Right cardiac atrium (tissue), 5 donors: ENCODE measurements around the gene IRS2. TPM values are rescaled to one million over a fixed set of nuclear protein-coding genes. Genes with fewer than 3 reads are reported as not detected.

Source experiments
- ATAC-seq, 2 donors: fragments of 200-7000 bp; cut with Tn5 transposase; one replicate each; pipeline versions ENCODE4 v1.8.0 to v1.9.1; 2020; ENCODE audit warnings: moderate library complexity in 2 of 2, mild to moderate bottlenecking in 1 of 2
- DNase-seq, 3 donors: peaks; one replicate each; pipeline ENCODE4 v3.0.0-alpha.2; 2020
- H3K27ac ChIP-seq: one replicate; pipeline ENCODE4 v1.5.1; 2013; ENCODE audit warnings: mild to moderate bottlenecking, low read length, control low read depth, moderate library complexity
- H3K27me3 ChIP-seq: one replicate; pipeline ENCODE4 v1.6.1; 2013; ENCODE audit not compliant: control insufficient read depth, insufficient read depth
- H3K4me1 ChIP-seq: one replicate; pipeline ENCODE4 v1.6.1; 2013; ENCODE audit warnings: low read length; ENCODE audit not compliant: control insufficient read depth, insufficient read depth
- H3K4me3 ChIP-seq: one replicate; pipeline ENCODE4 v1.5.1; 2013; ENCODE audit warnings: low read length, control low read depth
- H3K9me3 ChIP-seq: one replicate; pipeline ENCODE4 v1.6.1; 2013; ENCODE audit warnings: low read length; ENCODE audit not compliant: control insufficient read depth
- WGBS: extraction: QIAGEN DNeasy Blood & Tissue Kit; methylation state at CpG from one replicate; pipeline ENCODE4 v1.1.7; 2013; 5-methylcytosine and 5-hydroxymethylcytosine counted together
- intact Hi-C, 4 donors: fragments of 100-400 bp; cut with DNase I; formaldehyde crosslinking; loops; one replicate each; pipeline versions ENCODE4 v1.11.0 to v1.14.0; 2022 to 2023
- polyA plus RNA-seq: library from polyadenylated mRNA; stranded (reverse); fragments of 200-250 nt; gene quantifications from one replicate; pipeline ENCODE4 v1.2.3, GENCODE V29; 2013
- total RNA-seq, 4 donors: library from RNA; stranded (reverse); fragmentation: NEBNext Ultra II Directional; extraction: Animal tissue kit (Norgen Biotek cat#: 25700); gene quantifications; one replicate each; pipeline ENCODE4 v1.2.1, GENCODE V29; 2021
- donor health status: healthy with polysubstance abuse.
- donor health status: DM: no; HTN: yes; CAD: no.
- donor health status: DM: no; HTN: no; CAD: no.
- donor health status: DM: no; HTN: yes; CAD: no; lungs with severe emphysema.
- donor health status: DM: yes; HTN: yes; CAD: no.

IRS2 gene
- total and polyA plus RNA-seq, 5 donors, result 7.4 to 28.4 (median 14.6) TPM

DNA sequence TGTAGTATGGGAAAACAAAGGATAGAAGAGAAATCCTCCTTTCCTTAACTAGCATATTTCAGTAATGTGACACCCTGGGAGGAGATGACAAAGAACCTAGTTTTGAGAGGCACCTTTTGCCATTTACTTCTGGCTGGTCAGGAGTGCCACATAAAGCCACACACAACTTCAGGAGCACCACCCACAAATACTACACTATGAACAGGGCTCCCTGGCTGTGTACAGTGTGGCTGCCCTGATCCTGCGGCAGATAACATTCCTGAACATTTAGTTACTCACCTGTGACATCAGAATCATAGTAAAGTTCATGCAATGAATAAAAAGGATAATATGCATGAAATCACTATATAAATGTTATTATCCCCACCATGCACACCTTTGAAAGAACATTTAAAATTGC is 17.4 kb upstream of the IRS2 start:
- 94% methylated on average over 1 of the region's 1 CpG for WGBS
- no peak overlapping the region for H3K4me3 ChIP-seq
- no peak for ATAC-seq
- no peaks in the 10 kb centered on the region for H3K9me3 ChIP-seq
- DNase-seq, result no peak
- no peaks in the 10 kb centered on the region for H3K4me1 ChIP-seq
- H3K27me3 ChIP-seq, result no peaks in the 10 kb centered on the region
- intact Hi-C loops, result no loop called here
- no peak overlapping the region for H3K27ac ChIP-seq

DNA sequence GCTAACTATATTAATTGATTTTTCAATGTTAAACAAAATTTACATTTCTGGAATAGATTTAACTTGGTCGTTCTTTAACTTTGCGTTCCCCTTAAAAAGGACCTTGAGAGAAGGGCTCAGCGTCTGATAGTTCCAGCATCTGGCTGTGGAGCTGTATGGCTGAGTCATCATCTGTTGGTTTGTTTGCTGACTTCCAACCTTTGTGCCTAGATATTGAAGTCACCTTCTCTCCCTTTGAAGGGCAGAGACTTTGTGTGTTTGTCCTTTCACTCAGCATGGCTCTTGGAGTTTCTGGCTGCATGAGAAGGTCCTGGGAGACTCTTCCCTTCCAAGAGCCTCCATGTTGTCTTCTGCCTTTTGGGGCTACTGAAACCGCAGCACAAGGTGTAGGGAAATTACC is 16.6 kb upstream of the IRS2 start:
- intact Hi-C loops, result no loop called here
- no peaks in the 10 kb centered on the region for H3K27me3 ChIP-seq

DNA sequence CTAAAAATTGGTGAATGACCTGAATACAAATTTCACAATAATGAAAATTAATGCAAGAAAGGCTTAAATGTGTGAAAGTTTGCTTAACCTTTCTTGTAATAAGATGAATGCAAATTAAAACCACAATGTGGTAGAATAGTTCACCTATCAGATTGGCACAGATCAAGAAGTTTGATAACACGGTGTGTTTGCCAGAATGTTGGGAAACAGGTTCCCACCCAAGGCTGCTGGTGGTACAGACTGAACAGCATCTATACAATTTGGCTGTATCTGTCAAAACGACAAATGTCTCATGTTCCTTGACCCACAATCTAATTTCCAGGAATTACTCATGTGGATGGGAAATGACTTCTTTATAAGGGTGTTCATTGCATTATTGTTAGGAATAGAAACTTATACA is 8.6 kb upstream of the IRS2 start:
- intact Hi-C loops, result no loop called here
- Histone ChIP-seq H3K4me3 (no peak overlapping the region), H3K4me1 (peaks cover 2% of the 10 kb centered on the region), H3K9me3 (no peaks in the 10 kb centered on the region), H3K27ac (no peak overlapping the region), H3K27me3 (no peaks in the 10 kb centered on the region)
- DNase-seq (no peak), ATAC-seq (no peak)
- 40% methylated on average over 2 of the region's 2 CpGs for WGBS

More for the DNA sequence above, 16.6 kb upstream of the IRS2 start:
- Histone ChIP-seq H3K4me1 (no peaks in the 10 kb centered on the region), H3K4me3 (no peak overlapping the region), H3K27ac (no peak overlapping the region), H3K9me3 (no peaks in the 10 kb centered on the region)
- 91% methylated on average over 4 of the region's 4 CpGs for WGBS
- DNase-seq (no peak), ATAC-seq (no peak)

DNA sequence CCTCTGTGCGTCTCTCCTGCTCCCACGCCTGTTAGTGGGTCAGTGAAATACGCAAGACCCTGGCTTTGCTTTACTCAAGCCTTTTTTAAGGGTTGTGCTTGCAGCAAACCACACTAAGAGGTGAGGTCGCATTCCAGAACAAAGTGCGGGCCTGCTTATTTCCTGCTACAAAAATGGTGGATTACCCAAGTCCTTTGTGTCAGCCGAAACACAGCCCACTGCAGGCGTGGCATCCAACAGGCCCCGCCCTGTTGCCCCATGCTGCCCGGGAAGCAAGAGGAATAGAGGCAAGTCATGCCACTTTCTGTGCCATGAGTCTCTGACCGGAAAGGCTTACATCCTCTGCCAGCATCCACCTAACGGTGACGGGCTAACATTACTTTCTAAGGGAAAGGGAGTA is 7.7 kb upstream of the IRS2 start:
- ATAC-seq (no peak), DNase-seq (peak in 1 of 3 donors; percentile 49)
- Histone ChIP-seq H3K4me3 (no peak overlapping the region), H3K27me3 (no peaks in the 10 kb centered on the region), H3K4me1 (peaks cover 2% of the 10 kb centered on the region), H3K27ac (no peak overlapping the region), H3K9me3 (no peaks in the 10 kb centered on the region)
- intact Hi-C loops, result no loop called here
- WGBS, result 88% methylated on average over 12 of the region's 12 CpGs

DNA sequence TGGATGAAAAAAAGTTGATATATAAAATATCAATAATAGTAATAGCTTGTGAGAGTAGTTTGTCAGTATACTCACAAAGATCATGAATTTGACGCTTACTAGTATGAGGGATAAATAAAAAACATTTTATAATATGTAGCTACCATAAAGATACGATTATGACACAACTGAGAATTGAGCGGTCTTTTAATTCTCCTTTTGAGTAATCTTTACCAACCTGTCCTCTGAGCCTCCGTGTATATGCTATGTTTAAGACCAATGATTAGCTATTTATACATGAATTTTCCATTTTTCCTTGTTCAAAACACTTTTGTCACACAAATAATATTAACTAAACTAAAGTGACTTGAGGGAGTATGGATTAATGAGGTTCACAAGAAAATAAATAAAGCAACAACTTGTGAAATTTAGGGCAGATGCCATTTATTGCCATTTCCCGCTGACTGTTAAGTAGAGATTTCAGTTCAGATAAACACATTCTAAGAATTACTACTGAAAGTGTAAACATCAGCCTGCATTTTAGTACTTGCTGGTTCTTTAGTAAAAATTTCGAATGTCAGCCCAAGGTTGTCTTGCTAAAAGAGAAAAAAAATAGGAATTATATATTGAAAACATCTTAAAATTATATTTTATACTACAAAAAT is 6.2 kb upstream of the IRS2 start:
- Histone ChIP-seq H3K4me3 (no peak overlapping the region), H3K9me3 (no peaks in the 10 kb centered on the region), H3K4me1 (peaks cover 2% of the 10 kb centered on the region), H3K27ac (no peak overlapping the region), H3K27me3 (no peaks in the 10 kb centered on the region)
- intact Hi-C loops, result no loop called here
- 89% methylated on average over 6 of the region's 6 CpGs for WGBS
- ATAC-seq (no peak), DNase-seq (no peak)

DNA sequence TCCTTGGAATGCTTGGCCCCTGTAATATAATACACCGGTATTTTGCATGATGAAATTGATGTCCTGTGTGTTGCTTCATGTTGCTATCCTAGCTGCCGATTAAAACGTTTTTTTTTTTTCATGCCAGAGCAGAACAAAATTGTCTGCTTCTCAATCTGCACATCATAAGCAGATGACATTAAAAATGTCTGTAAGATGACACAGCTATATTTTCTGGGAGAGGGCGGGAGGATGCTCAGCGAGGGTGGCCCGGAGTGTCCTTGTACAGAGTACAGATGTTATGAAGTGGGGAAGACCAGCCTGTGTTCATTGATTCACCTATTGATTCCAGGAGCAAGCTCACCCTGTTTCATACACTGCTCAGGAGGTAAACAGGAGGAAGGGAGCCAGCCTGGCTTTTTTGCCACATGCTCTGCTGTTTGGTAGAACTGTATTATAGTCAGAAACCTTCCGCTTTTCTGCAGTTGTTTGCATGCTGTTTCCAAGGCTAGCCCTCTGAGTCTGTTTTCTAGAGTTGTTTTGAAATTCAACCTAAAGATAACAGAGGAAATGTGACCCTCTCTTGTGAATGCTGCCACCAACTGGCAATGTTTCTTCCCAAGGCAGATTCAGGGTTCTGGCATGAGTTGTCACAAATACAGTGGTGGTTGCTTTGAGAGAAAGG is 4.7 kb upstream of the IRS2 start:
- Histone ChIP-seq H3K27ac (no peak overlapping the region), H3K4me1 (peaks cover 2% of the 10 kb centered on the region), H3K4me3 (no peak overlapping the region), H3K27me3 (no peaks in the 10 kb centered on the region), H3K9me3 (no peaks in the 10 kb centered on the region)
- WGBS, result 44% methylated on average over 7 of the region's 7 CpGs
- ATAC-seq, result no peak
- DNase-seq, result peak in 1 of 3 donors; percentile 50
- intact Hi-C loops, result no loop called here

DNA sequence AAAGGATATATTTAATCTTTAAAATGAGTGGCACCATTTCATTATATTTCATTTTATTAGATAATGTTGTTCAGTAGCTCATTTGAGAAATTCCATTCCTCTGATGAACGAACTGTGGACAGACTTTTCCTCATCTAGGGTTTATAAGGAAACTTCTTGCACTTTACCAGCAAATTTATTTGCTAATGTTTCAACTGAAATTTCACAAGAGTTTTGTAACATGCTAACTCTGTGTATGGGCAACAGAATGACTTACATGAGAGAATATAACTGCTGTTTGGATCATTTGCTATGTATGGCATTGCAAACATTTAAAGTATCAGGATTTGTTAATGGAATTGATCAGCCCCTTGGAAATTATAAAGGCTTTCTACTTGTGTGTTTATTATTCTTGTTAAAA is 3.7 kb upstream of the IRS2 start:
- 60% methylated on average over 1 of the region's 1 CpG for WGBS
- H3K4me1 ChIP-seq, result peaks cover 2% of the 10 kb centered on the region
- no peaks in the 10 kb centered on the region for H3K9me3 ChIP-seq
- intact Hi-C loops, result no loop called here
- no peaks in the 10 kb centered on the region for H3K27me3 ChIP-seq
- no peak for DNase-seq
- ATAC-seq, result no peak
- no peak overlapping the region for H3K27ac ChIP-seq
- H3K4me3 ChIP-seq, result no peak overlapping the region

DNA sequence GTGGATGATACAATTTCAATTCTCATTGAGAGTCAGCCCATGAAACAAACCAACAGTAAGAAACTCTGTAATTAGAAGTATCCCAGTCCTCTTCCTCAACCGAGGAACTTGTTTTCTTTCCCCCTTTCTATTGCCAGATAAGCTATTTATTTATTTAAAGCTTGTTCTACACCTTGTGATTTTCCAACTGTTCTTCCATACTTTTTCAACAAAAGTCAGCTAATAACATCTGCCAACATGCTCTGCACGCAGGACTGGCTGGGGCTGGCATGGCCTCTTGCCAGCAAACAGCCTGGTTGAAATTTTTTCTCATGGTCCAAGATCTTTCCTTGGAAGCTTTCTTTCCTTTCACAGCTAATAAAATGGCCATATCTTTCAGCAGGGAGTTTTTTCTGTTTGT is 2.9 kb upstream of the IRS2 start:
- H3K27me3 ChIP-seq, result no peaks in the 10 kb centered on the region
- H3K4me3 ChIP-seq, result no peak overlapping the region
- ATAC-seq (no peak), DNase-seq (peak; percentile 31 to 62 (median 57))
- intact Hi-C loops, result loop anchor here (5.0 to 10.0 kb wide), 6 partner anchors 78 to 824 kb away; no protein-coding TSS in a partner anchor
- no peaks in the 10 kb centered on the region for H3K9me3 ChIP-seq
- no peak overlapping the region for H3K27ac ChIP-seq
- WGBS, result 27% methylated on average over 2 of the region's 2 CpGs
- peaks cover 2% of the 10 kb centered on the region for H3K4me1 ChIP-seq

DNA sequence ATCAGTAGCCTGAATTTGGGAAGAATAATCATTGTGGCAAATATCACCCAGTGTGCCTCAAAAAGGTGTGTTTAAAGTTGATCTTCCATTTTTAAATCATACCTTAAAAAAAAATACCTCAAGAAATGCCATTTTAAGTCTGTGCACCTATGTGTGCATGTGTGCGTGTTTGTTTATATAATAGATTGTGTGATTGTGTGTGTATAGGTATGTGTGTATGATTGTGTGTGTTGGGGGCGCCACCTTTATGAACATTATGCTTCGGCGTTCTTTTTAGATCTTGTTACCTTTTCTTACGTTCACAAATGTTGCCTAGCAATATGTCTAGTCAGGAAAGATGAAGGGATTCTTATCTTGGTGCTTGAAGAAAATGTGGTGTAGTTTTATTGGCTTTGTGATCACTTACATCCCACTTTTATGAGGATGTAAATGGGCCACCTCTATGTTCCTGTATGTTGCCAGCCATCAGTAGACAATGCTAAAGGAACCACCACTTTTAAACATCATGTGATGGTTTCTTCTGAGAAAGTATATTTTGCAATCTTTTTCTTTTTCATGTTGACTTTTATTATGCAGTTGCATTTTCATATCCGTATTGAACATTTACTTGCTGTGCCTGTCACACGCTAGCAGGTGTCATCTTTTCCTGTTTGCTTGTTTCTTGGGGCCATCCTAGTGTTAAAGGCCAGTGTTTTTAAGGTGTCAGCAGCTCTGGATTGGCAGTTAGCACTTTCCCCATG is 2.2 kb upstream of the IRS2 start:
- Histone ChIP-seq H3K27me3 (no peaks in the 10 kb centered on the region), H3K9me3 (no peaks in the 10 kb centered on the region), H3K4me3 (no peak overlapping the region), H3K27ac (no peak overlapping the region), H3K4me1 (peaks cover 2% of the 10 kb centered on the region)
- intact Hi-C loops, result loop anchor here (5.0 to 10.0 kb wide), 6 partner anchors 79 to 824 kb away; no protein-coding TSS in a partner anchor
- 75% methylated on average over 7 of the region's 7 CpGs for WGBS
- DNase-seq, result no peak
- no peak for ATAC-seq

DNA sequence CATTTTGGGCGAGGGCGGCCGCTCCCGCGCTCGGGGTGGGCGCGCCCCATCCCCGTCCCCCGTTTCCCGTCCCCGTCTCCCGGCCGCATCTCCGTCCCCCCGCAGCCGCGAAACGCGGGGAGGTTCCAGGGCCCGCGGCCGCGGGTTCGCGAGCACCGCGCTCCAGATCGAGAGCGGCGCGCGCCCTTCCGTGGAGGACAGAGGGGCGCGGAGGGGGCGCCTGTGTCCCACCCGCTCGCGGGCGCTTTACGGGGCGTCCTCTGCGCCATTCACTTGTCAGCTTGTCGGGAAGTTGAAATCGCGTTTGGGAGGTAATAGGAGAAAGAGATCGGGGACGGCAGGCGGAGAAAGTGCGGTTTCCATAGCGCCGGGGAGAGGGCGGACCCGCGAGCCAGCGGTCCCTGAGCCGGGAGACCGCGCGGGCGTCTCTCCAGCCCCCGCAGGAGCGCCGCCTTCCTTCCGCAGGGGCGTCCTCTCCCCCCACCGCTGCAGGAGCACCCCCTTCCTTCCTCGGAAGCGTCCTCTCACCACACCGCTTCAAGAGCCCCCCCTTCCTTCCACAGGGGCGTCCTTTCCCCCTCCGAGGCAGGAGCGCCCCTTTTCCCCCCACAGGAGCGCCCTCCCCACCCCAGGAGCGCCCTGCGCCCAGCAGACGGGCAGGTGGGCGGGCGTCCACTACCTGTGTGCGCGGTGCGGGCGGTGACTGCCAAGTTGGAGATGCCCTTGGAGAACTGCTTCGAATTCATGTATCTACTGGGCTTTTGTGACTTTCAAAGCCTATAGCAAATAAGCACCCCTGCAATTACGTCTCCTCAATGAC is 962 bp upstream of the IRS2 start:
- Histone ChIP-seq H3K27me3 (no peaks in the 10 kb centered on the region), H3K27ac (peak overlapping the region; percentile 88), H3K9me3 (no peaks in the 10 kb centered on the region), H3K4me1 (peaks cover 2% of the 10 kb centered on the region), H3K4me3 (peak overlapping the region; percentile 95)
- ATAC-seq (peak; percentile 26 to 38), DNase-seq (peak; percentile 49 to 79 (median 79))
- intact Hi-C loops, result loop anchor here (5.0 to 10.0 kb wide), 6 partner anchors 80 to 823 kb away; no protein-coding TSS in a partner anchor
- 1% methylated on average over 85 of the region's 86 CpGs for WGBS
